ENCODE results near the gene PPM1H. TPM values are rescaled to one million over a fixed set of nuclear protein-coding genes. Genes with fewer than 3 reads are reported as not detected.

The PPM1H gene
- total RNA-seq, 1 donor: 13.4 TPM

DNA sequence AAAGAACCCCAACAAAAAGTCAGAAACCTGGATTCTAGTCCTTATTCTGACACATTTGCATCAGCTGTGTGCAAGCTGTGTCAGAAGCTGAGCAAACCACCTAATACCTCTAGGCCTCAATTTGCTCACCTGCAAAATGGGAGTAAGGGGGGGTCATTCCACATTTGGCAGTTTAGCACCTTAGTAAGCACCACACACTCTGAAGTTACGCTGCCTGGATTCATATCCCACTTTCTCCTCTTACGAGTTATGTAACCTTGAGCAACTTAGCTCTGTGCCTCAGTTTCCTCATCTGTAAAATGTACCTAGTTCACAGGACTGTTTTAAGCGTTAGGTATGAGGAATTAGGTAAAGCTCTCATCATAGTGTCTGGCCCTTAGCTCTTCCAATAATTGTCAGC is 218.9 kb downstream of the PPM1H start:
- H3K4me3 ChIP-seq (ENCODE audit: insufficient read depth, low read length): no peak overlapping the region
- H3K4me1 ChIP-seq (ENCODE audit: insufficient read depth, low read length): peaks cover 12% of the 10 kb centered on the region
- H4K20me1 ChIP-seq (ENCODE audit: insufficient read depth, low read length): no peaks in the 10 kb centered on the region
- no peaks in the 10 kb centered on the region for H3K36me3 ChIP-seq (ENCODE audit: insufficient read depth, low read length)
- TF ChIP-seq, protein P1, sequence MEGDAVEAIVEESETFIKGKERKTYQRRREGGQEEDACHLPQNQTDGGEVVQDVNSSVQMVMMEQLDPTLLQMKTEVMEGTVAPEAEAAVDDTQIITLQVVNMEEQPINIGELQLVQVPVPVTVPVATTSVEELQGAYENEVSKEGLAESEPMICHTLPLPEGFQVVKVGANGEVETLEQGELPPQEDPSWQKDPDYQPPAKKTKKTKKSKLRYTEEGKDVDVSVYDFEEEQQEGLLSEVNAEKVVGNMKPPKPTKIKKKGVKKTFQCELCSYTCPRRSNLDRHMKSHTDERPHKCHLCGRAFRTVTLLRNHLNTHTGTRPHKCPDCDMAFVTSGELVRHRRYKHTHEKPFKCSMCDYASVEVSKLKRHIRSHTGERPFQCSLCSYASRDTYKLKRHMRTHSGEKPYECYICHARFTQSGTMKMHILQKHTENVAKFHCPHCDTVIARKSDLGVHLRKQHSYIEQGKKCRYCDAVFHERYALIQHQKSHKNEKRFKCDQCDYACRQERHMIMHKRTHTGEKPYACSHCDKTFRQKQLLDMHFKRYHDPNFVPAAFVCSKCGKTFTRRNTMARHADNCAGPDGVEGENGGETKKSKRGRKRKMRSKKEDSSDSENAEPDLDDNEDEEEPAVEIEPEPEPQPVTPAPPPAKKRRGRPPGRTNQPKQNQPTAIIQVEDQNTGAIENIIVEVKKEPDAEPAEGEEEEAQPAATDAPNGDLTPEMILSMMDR (IDR thresholded peaks at IDR 0.05; ENCODE audit: extremely low read depth, low read depth, low read length): no peak
- H3K27ac ChIP-seq (ENCODE audit: low read depth, low read length): no peak overlapping the region
- H2AFZ ChIP-seq (ENCODE audit: low read length): no peak overlapping the region
- no peaks in the 10 kb centered on the region for H3K27me3 ChIP-seq (ENCODE audit: insufficient read depth, low read length)
- no peaks in the 10 kb centered on the region for H3K9me3 ChIP-seq (ENCODE audit: low read depth, low read length)
- no peak overlapping the region for H3K4me2 ChIP-seq (ENCODE audit: insufficient read depth, low read length)
- DNase-seq (ENCODE audit: insufficient read length, low spot score, missing footprints): no peak
- no peaks in the 10 kb centered on the region for H3K79me2 ChIP-seq (ENCODE audit: insufficient read depth, low read length)

DNA sequence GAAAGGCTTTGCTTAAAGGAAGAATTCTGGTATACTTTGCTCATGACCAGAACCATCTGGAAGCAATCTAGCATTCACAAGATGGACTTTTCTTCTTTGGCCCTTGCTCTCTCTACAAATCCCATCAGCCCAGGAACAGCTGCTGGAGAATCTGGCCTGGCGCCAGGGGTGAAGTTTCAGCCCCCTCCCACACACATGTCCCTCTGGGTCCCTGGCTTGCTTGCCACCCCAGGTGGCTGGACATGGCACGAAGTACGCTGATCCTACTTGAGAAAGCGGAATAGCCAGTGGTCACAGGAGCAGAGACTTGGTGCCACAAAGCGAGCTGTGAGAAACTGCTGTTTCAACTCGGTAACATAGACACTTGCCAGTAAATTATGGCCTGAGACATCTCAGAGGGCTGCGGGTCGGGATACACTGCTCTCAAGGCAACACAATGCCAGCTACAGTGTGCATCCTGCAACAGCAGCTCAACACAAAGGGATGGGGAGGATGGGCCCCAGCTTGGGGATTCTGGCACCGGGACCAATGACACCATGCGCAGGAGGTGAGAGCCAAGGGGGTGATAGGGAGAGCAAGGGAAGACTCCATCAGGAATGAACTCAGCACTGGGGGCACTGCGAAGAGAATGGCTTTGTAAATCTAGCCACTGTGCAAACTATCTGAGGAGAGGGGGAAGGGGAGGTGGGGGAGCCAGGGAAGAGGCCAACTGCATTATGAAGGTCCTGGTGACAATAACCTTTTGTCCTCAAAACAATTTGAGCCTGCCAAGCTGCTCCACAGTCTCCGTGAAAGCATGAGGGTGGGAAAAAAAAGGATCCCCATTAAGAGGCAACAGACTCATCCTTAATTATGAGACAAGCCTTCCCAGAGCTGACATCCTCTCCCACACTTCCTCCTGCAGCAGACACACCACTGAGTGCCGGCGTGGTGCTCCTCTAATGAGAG is 219.9 kb downstream of the PPM1H start:
- no peak overlapping the region for H3K27ac ChIP-seq (ENCODE audit: low read depth, low read length)
- peak overlapping the region; percentile 43 for H2AFZ ChIP-seq (ENCODE audit: low read length)
- no peak overlapping the region for H3K4me2 ChIP-seq (ENCODE audit: insufficient read depth, low read length)
- no peaks in the 10 kb centered on the region for H4K20me1 ChIP-seq (ENCODE audit: insufficient read depth, low read length)
- H3K9me3 ChIP-seq (ENCODE audit: low read depth, low read length): no peaks in the 10 kb centered on the region
- no peak overlapping the region for H3K4me3 ChIP-seq (ENCODE audit: insufficient read depth, low read length)
- TF ChIP-seq, protein P1 (IDR thresholded peaks at IDR 0.05; ENCODE audit: extremely low read depth, low read depth, low read length): no peak
- no peak for DNase-seq (ENCODE audit: insufficient read length, low spot score, missing footprints)
- H3K27me3 ChIP-seq (ENCODE audit: insufficient read depth, low read length): no peaks in the 10 kb centered on the region
- H3K36me3 ChIP-seq (ENCODE audit: insufficient read depth, low read length): no peaks in the 10 kb centered on the region
- no peaks in the 10 kb centered on the region for H3K79me2 ChIP-seq (ENCODE audit: insufficient read depth, low read length)
- peaks cover 4% of the 10 kb centered on the region for H3K4me1 ChIP-seq (ENCODE audit: insufficient read depth, low read length)

DNA sequence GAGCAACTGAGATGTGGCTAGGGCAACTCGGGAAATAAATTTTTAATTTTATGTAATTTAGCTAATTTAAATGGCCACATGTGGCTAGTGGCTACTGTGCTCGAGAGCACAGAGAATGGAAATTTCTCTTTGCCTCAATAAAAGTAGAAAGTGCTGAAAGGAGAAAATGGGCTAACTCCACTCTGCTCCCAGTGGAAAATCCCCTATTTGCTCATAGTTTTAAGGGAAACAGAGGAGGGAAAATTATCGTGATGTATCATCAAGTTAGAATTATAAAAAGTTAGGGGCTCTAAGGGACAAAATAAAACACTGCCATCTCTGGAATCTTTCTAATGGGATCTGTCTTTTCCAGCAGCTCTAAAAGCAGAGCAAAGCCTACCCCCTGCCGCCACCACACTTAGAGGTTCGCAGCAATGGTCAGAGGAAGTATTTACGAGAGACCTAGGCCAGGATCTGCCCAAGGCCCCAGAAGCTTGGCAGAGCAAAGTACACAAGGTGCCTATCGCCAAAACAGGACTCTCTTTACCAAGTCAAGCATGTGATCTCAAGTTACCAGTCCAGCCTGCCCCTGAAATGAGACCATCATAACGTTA is 220.7 kb downstream of the PPM1H start:
- H3K79me2 ChIP-seq (ENCODE audit: insufficient read depth, low read length): no peaks in the 10 kb centered on the region
- H4K20me1 ChIP-seq (ENCODE audit: insufficient read depth, low read length): no peaks in the 10 kb centered on the region
- peak overlapping the region; percentile 43 for H2AFZ ChIP-seq (ENCODE audit: low read length)
- no peaks in the 10 kb centered on the region for H3K9me3 ChIP-seq (ENCODE audit: low read depth, low read length)
- H3K27ac ChIP-seq (ENCODE audit: low read depth, low read length): no peak overlapping the region
- no peaks in the 10 kb centered on the region for H3K27me3 ChIP-seq (ENCODE audit: insufficient read depth, low read length)
- H3K36me3 ChIP-seq (ENCODE audit: insufficient read depth, low read length): no peaks in the 10 kb centered on the region
- H3K4me2 ChIP-seq (ENCODE audit: insufficient read depth, low read length): no peak overlapping the region
- peaks cover 6% of the 10 kb centered on the region for H3K4me1 ChIP-seq (ENCODE audit: insufficient read depth, low read length)
- no peak overlapping the region for H3K4me3 ChIP-seq (ENCODE audit: insufficient read depth, low read length)
- TF ChIP-seq, protein P1 (IDR thresholded peaks at IDR 0.05; ENCODE audit: extremely low read depth, low read depth, low read length): no peak
- DNase-seq (ENCODE audit: insufficient read length, low spot score, missing footprints): no peak

DNA sequence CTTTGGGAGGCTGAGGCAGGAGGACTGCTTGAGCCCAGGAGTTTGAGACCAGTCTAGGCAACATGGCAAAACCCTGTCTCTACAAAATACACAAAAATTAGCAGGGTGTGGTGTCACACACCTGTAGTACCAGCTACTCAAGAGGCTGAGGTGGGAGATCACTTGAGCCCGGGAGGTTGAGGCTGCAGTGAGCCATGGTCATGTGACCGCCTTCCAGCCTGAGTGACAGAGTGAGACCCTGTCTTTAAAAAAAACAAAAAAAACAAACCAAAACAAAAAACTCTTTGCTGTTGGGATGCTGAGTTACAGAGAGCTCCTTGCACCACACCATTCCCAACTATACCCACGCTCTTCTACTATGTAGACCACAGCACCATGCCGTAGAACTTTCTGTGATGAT is 221.2 kb downstream of the PPM1H start:
- no peaks in the 10 kb centered on the region for H4K20me1 ChIP-seq (ENCODE audit: insufficient read depth, low read length)
- no peak overlapping the region for H3K4me2 ChIP-seq (ENCODE audit: insufficient read depth, low read length)
- H3K9me3 ChIP-seq (ENCODE audit: low read depth, low read length): no peaks in the 10 kb centered on the region
- no peaks in the 10 kb centered on the region for H3K79me2 ChIP-seq (ENCODE audit: insufficient read depth, low read length)
- TF ChIP-seq, protein P1 (IDR thresholded peaks at IDR 0.05; ENCODE audit: extremely low read depth, low read depth, low read length): no peak
- no peaks in the 10 kb centered on the region for H3K36me3 ChIP-seq (ENCODE audit: insufficient read depth, low read length)
- H3K27ac ChIP-seq (ENCODE audit: low read depth, low read length): no peak overlapping the region
- no peaks in the 10 kb centered on the region for H3K27me3 ChIP-seq (ENCODE audit: insufficient read depth, low read length)
- DNase-seq (ENCODE audit: insufficient read length, low spot score, missing footprints): no peak
- no peak overlapping the region for H2AFZ ChIP-seq (ENCODE audit: low read length)
- H3K4me3 ChIP-seq (ENCODE audit: insufficient read depth, low read length): no peak overlapping the region
- peaks cover 11% of the 10 kb centered on the region for H3K4me1 ChIP-seq (ENCODE audit: insufficient read depth, low read length)

Data from osteoblast (primary cell).